Activated CD4-positive, alpha-beta T cell treated with anti-CD3 and anti-CD28 coated beads, Interleukin-2, amount 50 U/mL, for 16 hours (primary cell): Measurements from ENCODE around the gene ITGB8.

Source experiments
- DNase-seq: peaks from one replicate; pipeline ENCODE4 v3.0.0-alpha.2; 2020

ITGB8 gene

DNA sequence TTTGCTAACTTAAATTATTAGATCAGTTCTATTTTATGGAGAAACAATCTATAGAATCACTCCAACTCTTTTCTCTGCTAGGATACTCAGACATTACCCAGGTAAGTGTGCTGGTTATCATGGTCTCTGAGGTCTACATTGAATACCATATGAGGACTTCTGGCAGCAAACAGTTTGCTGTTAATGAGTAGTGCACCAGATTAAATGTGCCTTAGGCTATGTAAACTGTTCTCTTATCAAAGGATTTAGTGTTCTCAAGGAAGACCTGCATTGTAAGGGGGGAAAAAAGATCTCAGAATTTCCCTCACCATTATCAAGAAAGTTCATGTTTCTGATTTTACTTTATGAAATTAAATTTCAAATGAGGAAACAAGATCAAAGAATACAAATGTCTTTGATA lies 107.5 kb downstream of the ITGB8 start:
- no peak for DNase-seq

DNA sequence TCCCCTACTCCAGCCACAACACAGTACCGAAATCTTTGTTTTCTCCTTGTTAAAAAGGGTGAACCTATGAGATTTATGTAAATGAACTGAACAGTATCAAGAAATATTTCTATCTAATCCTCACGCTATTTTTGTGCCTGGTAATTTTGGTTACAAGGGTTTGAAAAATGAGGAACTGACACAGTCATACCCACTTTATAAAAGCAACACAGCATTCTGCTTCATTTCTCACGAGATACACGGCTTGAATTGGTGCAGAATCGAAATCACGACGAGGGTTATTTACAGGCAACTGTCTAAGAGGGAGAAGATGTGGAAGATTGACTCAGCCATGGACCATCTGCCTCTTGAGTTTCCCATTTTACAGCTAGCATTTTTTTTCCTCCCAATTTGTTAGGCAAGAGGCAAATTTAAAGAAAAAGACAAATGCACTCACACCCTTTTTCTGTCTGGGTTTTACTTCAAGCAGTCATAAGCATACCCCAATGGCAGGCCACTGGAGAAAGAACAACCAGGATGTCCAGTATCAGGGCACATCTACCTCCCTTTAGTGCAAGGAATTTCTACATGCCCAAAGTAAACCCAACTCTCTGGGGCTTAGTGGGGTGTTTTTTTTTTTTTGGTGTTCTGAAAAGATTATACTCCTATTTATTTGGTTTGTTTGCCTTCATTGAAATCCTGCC lies 108.1 kb downstream of the ITGB8 start:
- no peak for DNase-seq

DNA sequence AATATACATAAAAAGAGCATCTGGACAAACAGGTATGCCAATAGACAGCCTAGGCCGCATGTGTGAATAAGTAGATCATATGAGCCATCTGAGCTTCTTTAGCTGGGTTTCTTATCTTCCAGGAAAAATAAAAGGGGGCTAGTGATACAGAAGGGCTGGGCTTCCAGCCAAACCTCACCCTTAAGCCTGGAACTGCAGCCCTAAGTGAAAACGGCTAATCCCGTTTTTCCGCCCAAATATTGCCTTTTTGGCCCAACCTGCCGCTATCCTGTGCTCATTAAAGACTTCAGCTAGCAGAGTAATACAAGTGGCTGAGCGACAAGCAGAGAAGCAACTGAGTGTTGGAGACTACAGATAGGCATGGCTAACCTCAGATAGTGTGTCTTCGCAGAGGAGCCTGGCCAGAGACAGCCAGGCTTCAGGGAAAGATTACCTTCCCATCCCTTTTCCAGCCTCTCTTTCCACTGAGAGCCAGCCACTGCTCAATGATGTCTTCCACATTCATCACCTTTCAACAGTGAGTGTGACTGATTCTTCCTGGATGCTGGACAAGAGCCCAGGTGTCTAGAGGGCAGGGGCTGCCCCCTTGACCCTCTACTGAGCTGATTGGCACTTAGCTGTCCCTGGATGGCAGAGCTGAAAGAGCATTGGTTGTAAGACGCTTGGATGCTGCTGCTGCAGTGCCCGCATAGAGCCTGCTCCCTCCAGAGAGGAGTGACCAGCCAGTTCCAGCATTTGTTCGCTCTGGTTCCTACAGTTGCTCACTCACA lies 108.9 kb downstream of the ITGB8 start:
- DNase-seq, result no peak

DNA sequence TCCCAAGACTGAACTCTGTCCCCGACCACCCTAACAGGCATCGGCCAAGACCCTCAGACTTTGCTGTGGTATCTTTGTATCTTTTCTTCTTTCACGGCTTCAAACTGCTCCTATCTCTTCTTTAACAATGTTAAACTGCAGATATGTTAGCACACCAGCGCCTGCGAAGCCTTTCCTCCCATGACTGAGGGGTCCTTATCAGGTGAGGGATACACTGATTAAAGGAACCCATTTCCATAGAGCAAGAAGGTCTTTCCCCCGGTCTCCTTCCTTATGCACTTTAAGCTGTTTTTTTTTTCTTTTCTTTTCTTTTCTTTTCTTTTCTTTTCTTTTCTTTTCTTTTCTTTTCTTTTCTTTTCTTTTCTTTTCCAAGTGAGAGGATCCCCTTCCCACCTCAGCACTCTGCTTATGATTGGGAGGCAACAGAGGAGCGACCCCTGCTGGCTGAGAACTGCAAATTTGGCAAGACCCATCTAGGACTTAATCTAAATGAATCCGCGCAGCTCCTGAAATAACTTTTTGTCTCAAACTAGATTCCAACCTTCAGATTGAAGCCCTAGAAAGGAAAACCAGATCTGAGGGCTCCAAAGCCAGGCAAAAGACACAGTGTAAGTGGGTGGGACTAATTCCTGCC lies 109.9 kb downstream of the ITGB8 start:
- peak; percentile 2 for DNase-seq

DNA sequence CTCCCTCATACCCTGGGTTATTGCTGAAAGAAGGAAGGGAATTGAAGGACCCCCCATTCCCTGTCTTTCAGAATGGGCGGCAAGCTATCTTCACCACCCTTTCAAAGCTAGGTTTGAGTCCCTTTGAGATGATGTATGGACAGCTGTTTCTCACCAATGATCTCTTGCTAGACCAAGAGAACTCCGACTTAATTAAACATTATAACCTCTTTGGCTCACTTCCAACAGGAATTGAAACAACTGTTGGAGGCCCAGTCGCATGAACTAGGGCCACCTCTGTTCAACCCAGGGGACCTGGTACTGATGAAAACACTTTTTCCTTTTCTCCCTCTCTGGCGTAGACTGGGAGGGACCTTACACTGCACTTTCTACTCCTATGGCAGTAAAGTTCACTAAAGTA lies 110.6 kb downstream of the ITGB8 start:
- no peak for DNase-seq

DNA sequence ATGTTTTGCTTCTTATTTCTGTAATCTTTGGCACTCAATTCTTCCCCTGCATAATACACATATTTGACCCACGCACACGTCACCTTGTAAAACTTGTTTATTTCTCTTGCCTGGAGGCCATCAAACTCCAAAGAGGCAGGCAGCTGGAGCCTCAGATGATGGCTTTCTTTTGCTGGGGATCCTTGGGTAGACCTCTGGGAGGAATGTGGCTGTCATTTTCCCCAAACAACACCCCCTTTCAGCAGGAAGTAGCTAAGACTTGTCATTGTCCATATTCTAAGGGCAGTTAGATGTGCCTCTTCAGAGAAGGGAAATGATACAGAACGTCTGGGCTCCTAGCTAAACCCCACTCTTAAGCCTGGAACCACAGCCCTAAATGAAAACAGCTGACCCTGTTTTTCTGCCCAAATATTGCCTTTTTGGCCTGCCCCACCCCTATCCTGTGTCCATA lies 111.3 kb downstream of the ITGB8 start:
- DNase-seq, result no peak

DNA sequence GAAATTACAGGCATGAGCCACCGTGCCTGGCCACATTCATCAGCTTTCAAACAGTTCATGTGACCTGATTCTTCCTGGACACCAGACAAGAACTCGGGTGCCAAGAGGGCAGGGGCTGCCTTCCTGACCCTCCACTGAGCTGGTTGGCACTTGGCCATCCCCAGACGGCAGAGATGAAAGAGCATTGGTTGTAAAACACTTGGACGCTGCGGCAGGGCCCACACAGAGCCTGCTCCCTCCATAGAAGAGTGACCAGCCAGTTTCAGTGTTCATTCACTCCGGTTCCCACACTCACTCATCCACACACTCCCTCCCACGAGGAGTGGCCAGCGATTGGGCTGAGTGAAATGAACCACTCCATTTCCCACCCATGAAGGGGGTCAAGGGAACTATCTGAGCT lies 112.3 kb downstream of the ITGB8 start:
- DNase-seq, result no peak

DNA sequence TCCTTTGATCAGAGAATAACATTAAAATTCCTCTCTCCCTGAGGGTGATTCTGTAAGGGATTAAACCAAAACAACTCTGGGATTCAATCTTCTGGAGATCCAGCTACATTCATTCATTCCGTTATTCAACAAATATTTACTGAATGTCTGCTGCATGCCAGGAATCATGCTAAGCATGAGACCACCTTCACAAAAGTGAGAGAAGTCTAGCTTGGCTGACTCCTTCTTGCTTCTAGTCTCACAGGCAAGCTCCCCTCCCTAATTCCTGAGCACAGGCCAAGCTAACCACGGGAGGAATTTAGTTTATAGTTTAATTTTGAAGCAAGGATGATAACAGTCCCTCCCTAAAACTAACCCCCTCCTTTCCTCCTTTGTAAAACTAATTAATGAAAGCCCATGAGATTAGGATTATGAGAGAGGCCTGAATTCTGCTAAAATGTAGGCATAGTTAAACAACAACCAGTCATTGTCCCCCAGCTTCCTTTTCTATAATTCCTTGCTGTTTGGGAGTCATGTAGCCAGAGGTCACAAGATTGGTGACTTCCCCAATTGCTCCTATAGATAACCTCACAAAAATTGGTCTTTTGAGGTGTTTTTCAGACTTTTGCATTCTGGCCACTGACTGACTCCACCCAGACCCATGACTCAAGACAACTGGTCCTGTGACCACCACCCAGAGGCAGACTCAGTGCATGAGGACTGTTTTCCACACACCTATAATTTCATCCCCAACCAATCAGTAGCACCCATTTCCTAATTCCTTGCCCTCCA lies 113.5 kb downstream of the ITGB8 start:
- no peak for DNase-seq

DNA sequence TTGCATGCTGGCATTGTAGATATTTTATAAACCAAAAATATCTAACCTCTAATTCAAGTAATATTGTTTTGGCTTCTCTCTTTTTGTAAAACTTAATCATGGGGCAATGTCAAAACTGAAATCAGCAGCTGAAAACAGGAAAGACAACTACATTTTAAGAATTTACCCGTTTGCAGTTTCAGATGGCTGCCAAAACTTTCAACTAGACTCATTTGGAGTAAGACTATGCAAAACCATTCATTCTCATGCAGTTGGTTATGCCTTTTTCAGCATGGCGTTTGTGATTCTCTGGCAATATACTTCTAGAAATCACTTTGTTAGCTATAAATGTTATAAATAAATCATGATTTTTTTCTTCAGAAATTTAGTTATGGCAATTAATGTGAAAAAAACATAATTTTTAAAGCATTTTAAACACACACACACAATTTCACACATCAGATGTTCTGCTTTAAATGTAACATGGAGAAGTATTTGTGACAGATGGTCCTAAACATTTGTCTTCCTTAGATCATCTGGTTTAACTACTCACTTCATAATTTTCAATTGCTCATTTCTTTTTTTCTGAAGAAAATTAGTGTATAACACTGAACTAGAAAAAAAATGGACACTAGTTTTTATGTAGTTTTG lies 116.4 kb downstream of the ITGB8 start:
- no peak for DNase-seq

DNA sequence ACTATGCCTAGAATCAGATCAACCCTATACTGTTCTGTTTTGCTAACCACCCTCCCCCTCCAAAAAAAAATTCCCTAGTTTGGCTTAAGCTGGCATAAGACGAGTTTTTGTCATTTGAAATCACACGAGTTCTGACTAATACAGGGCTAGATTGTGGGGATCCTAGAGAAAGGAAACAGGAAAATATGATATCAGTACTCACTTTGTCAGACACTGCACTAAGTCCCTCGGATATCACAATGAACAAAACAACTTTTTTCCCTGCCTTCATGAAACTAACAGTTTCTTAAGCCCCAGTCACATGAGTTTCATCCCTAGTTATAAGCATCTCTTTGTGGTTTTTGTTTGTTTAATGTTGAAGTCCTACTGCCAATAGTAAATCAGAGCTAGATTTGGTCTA lies 118.5 kb downstream of the ITGB8 start:
- no peak for DNase-seq

DNA sequence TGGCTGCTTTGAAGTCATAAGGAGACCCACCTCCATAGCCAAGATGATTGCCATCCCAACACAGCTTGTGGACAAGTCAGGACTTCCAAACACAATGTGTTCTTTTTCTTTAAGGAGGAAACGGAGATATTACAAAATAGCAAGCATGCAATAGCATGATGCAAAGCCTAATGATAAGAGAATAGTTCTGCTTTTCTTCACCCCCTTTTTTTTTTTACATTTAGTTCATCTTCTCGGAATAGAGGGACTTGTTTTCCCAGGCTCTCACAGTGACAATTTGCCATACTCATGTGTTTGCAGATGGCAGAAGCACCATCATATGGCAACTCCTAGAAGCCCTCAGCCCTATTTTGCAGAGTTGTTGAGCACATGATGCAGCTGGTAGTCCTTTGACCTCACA lies 119.8 kb downstream of the ITGB8 start:
- DNase-seq, result no peak

DNA sequence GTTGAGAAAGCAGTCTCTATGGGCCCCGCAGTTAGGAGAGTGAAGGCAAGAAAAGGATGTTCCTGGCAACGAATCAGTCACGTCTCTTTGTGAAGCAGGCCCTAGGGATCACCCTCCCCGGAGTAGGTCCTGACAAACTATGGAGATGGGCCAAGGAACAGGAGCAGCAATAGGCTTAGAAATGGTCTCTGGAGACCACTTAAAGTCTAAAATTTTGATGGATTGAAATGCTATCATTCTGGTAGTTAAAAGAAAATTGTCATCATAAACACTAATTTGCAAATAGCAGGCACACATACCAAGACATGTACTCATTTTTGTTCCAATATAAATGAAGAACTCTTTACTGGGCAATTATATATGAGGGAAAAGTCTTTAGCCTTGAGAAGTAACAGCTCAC lies 123.5 kb downstream of the ITGB8 start:
- DNase-seq, result no peak

DNA sequence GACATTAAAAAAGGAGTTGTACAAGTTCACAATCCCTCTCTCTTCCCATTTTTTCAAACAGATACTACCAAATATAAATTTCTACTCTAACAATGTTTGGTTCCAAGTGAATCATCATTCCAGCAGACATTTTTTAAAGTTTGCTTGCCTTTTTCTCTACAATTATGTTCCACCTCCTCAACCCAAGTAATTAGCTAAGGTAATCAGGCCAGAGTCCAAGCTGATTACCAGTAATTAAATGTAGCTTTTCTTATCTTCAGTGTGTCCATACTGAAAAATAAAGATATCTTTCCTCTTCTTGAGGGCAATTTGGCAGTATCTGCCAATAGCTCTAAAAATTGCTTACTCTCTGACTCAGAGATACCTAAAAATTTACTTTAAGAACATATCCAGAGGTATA lies 126.0 kb downstream of the ITGB8 start:
- DNase-seq, result no peak

DNA sequence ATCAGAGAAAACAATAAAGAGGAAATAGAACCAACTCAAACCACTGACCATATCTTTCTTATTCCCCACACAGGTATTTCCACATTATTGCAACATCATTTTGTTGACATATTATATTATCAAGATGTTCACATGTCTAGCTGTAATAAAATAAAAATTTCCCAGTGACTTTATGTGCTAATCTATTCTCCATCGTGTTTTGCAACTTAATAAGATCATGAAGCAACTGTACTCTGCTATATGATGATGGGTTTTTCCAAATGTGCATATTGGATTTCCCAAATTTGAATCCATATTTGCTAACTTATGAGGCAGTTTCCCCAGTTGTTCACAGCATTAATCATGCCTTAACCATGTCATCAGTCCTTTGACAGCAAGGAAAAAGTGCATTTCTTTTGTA lies 127.8 kb downstream of the ITGB8 start:
- no peak for DNase-seq

DNA sequence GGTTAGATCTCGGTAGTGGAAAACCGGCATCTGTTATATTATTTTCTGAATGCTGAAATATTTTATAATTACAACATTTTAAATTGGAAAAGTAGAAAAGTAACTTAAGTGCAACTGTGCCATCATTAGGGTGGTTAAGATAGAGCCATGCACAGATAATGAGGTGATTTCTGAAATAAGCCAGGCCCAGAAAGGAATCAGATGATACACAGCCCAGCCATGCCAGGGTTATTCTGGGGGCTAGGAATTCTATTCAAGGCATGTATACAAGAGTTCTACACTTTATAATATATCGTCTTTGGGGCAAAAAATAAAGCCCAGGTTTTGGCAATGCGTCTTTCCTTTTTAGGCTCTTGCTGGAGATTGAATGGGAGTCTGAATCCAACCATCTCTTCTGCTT lies 128.7 kb downstream of the ITGB8 start:
- DNase-seq, result no peak

DNA sequence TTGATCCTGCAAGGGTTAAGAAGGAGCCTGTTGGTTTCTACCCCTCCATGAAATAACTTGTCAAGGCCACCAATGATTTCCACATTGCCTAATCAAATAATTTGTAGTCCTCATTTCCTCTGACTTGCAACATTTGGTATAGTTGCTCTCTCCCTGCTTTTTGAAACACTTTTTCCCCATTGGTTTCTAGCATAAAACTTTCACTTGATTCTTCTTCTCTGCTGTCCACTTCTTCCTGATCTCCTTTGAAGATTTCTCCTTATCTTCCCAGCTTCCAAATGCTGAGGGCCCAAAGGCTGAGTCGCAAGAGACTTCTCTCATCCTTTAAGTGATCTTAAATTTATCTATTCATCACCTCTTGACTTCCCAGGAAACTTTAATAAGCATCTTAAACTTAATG lies 134.2 kb downstream of the ITGB8 start:
- DNase-seq, result no peak
